NT2/D1 (cell line): ENCODE results near the gene GREB1.

Source experiments
- DNase-seq: peaks from one replicate; pipeline ENCODE4 v3.0.0-alpha.2; 2011; ENCODE audit warnings: low read depth, low spot score
- H3K27me3 ChIP-seq: 2 replicates; pipeline ENCODE4 v1.6.0; 2011; ENCODE audit warnings: mild to moderate bottlenecking; ENCODE audit not compliant: insufficient read length, insufficient read depth
- H3K36me3 ChIP-seq: 2 replicates; pipeline ENCODE4 v1.6.1; 2011; ENCODE audit warnings: mild to moderate bottlenecking, low read length, mixed read lengths; ENCODE audit not compliant: insufficient read depth, insufficient read length
- H3K4me1 ChIP-seq: 2 replicates; pipeline ENCODE4 v1.5.1; 2011; ENCODE audit not compliant: insufficient read depth, insufficient read length
- H3K4me3 ChIP-seq: 2 replicates; pipeline ENCODE4 v1.5.1; 2011; ENCODE audit warnings: low read depth; ENCODE audit not compliant: insufficient read length
- H3K9ac ChIP-seq: 2 replicates; pipeline ENCODE4 v1.6.0; 2011; ENCODE audit warnings: low read depth; ENCODE audit not compliant: insufficient read length
- H3K9me3 ChIP-seq: 2 replicates; pipeline ENCODE4 v1.5.1; 2011; ENCODE audit warnings: mild to moderate bottlenecking, low read length; ENCODE audit not compliant: insufficient read depth
- SUZ12 ChIP-seq: IDR thresholded peaks from 2 replicates; pipeline ENCODE4 v1.6.1; 2011; ENCODE audit not compliant: insufficient read length, insufficient read depth; ENCODE audit errors: extremely low read depth
- YY1 ChIP-seq: IDR thresholded peaks from 2 replicates; pipeline ENCODE4 v1.6.1; 2011; ENCODE audit not compliant: insufficient read length, insufficient read depth
- ZNF274 ChIP-seq: IDR thresholded peaks from 2 replicates; pipeline ENCODE4 v1.6.1; 2011; ENCODE audit warnings: mild to moderate bottlenecking, low read depth, low read length

Gene GREB1

GRCh38 chr2:11612553-11613215 is 78.8 kb downstream of the GREB1 start:
- Histone ChIP-seq H3K9ac (no peak overlapping the region), H3K27me3 (no peaks in the 10 kb centered on the region), H3K36me3 (peaks cover 44% of the 10 kb centered on the region), H3K9me3 (no peaks in the 10 kb centered on the region), H3K4me3 (no peak overlapping the region), H3K4me1 (no peaks in the 10 kb centered on the region)
- TF ChIP-seq ZNF274 (no peak), SUZ12 (no peak), YY1 (no peak)
- no peak for DNase-seq

GRCh38 chr2:11613297-11613696 is 79.5 kb downstream of the GREB1 start:
- Histone ChIP-seq H3K27me3 (no peaks in the 10 kb centered on the region), H3K4me1 (no peaks in the 10 kb centered on the region), H3K9me3 (no peaks in the 10 kb centered on the region), H3K36me3 (peaks cover 44% of the 10 kb centered on the region), H3K4me3 (no peak overlapping the region), H3K9ac (no peak overlapping the region)
- DNase-seq: no peak
- TF ChIP-seq YY1 (no peak), SUZ12 (no peak), ZNF274 (no peak)

GRCh38 chr2:11615209-11615608 is 81.4 kb downstream of the GREB1 start:
- no peaks in the 10 kb centered on the region for H3K27me3 ChIP-seq
- DNase-seq: no peak
- H3K36me3 ChIP-seq: peaks cover 48% of the 10 kb centered on the region
- no peak overlapping the region for H3K9ac ChIP-seq
- TF ChIP-seq SUZ12 (no peak), ZNF274 (no peak), YY1 (no peak)
- no peak overlapping the region for H3K4me3 ChIP-seq
- H3K9me3 ChIP-seq: no peaks in the 10 kb centered on the region
- H3K4me1 ChIP-seq: no peaks in the 10 kb centered on the region

GRCh38 chr2:11616097-11616687 is 82.3 kb downstream of the GREB1 start:
- Histone ChIP-seq H3K9ac (no peak overlapping the region), H3K4me3 (no peak overlapping the region), H3K27me3 (no peaks in the 10 kb centered on the region), H3K36me3 (peaks cover 47% of the 10 kb centered on the region), H3K9me3 (no peaks in the 10 kb centered on the region), H3K4me1 (no peaks in the 10 kb centered on the region)
- TF ChIP-seq ZNF274 (no peak), YY1 (no peak), SUZ12 (no peak)
- no peak for DNase-seq

- Histone ChIP-seq H3K27me3 (no peaks in the 10 kb centered on the region), H3K36me3 (peaks cover 47% of the 10 kb centered on the region), H3K4me1 (no peaks in the 10 kb centered on the region), H3K9me3 (no peaks in the 10 kb centered on the region), H3K9ac (no peak overlapping the region), H3K4me3 (no peak overlapping the region)
- no peak for DNase-seq
- TF ChIP-seq SUZ12: no peak
- TF ChIP-seq YY1: no peak
- TF ChIP-seq ZNF274: no peak
Measured at GRCh38 chr2:11616851-11617415, 83.1 kb downstream of the GREB1 start.

- H3K27me3 ChIP-seq: no peaks in the 10 kb centered on the region
- H3K9me3 ChIP-seq: no peaks in the 10 kb centered on the region
- no peak overlapping the region for H3K9ac ChIP-seq
- peaks cover 46% of the 10 kb centered on the region for H3K36me3 ChIP-seq
- no peak for DNase-seq
- no peak overlapping the region for H3K4me3 ChIP-seq
- TF ChIP-seq ZNF274 (no peak), YY1 (no peak), SUZ12 (no peak)
- H3K4me1 ChIP-seq: peaks cover 2% of the 10 kb centered on the region
Measured at GRCh38 chr2:11617527-11617926, 83.7 kb downstream of the GREB1 start.

GRCh38 chr2:11617984-11618707 is 84.3 kb downstream of the GREB1 start:
- no peaks in the 10 kb centered on the region for H3K27me3 ChIP-seq
- no peak for DNase-seq
- no peak overlapping the region for H3K4me3 ChIP-seq
- H3K36me3 ChIP-seq: peaks cover 44% of the 10 kb centered on the region
- no peak overlapping the region for H3K9ac ChIP-seq
- H3K9me3 ChIP-seq: no peaks in the 10 kb centered on the region
- H3K4me1 ChIP-seq: peaks cover 3% of the 10 kb centered on the region
- TF ChIP-seq YY1: no peak
